Measurements from ENCODE around the gene GGCT. TPM values are rescaled to one million over a fixed set of nuclear protein-coding genes. Genes with fewer than 3 reads are reported as not detected.

Gene GGCT
- total RNA-seq, 1 donor from 2014 or later: 17.6 TPM

DNA sequence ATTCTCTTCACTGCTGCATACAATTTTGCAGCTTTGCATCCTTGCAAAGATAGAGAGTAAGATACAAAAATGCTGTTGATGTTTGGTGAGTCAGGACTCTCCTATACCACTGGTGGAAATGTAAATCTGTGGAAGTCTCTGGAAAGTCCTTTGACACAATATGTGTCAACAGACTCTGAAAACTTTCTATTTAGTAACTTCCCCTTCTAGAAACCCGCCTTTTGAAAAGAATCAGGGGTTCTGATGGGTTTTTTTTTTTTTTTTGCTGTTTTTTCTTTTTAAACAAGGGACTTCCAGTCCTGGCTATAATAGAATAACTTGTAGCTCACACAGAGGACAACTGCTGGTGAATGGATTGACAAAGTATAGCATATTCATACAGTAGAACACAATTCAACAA, 42.5 kb downstream of the GGCT start:
- DNase-seq: no peak

DNA sequence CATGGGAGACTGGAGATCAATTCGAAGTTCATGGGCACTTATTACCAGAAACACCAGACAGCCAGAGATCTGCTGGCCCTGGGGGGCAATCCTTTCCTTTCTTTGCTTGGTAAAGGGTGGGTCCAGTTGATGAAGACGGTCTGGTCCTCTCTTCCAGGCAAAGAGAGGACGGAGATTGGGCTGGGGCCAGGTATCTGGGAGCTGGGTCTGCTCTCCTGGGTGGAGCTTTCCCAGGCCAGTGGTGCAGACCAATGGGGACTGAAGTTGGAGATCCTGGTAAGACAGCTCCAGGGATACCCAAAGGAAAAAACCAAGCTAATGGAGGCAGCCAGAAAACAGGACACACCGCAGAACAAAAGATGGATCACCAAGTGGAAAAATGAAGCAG, 44.4 kb downstream of the GGCT start:
- no peak for DNase-seq

DNA sequence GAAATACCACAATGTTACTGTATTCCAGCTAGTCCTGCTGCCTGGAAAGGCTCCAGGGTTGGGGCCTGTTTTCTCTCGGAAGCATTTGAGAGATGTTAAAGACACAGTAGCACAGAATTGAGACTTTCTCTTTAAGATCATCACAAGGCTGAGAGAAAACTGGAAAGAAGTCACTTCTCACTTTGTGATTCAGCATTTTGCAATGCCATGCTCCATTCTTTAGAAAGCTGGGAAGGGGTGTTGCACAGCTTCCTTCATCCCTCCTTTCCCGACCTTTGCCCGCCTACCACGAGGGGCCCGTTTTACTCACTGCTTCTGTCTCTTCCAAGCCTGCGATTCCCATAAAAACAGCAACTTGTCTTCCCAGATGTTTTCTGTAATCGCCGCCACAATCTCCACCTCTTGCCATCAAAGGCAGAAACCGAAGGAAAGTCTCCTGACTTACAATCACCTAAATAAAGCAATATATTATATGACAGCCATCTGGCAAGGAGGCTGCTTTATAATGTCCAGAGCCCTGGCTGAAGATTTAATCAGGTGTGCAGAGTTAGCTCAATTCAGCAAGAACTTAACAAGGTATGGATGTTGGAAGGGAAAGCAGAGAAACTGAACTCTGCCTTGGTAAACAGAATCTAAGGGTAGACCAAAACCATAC, 44.9 kb downstream of the GGCT start:
- DNase-seq: no peak

DNA sequence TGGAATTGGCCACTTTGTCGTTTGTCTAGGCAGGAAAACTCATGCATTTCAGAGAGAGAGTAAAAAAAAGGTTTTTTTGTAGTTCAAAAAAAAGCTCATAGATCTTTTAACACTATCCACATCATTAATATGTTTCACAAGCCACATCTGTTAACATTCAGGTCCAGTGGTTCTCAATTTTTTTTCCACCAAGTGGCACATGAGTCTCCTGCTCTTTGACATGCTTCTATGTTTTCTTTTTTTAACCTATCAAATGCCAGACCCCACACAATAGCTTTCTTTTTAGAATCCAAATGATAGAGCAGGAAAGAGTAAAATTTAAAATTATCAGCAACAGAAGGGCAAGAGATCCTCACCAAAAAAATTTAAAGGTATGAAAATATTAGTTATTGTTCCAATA, 46.3 kb downstream of the GGCT start:
- DNase-seq: no peak

DNA sequence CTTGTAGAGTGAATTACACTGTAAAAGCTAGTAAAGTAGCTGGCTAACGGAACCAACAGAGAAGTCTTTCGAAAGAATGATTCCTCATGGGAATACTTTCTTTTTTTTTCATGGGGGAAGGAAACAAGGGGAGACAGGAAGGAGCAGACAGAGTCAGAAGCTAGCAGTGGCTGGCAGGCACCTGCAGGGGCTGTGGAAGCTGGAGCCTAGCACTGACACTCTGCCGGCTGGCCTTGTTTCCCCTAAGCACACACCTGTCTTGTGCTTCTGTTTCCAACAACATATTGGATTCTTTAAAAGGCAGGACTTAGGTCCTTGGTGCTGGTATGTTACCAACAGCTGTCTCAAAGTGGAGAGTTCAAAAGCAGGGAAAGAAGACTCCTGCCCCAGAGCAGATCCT, 50.7 kb downstream of the GGCT start:
- no peak for DNase-seq

DNA sequence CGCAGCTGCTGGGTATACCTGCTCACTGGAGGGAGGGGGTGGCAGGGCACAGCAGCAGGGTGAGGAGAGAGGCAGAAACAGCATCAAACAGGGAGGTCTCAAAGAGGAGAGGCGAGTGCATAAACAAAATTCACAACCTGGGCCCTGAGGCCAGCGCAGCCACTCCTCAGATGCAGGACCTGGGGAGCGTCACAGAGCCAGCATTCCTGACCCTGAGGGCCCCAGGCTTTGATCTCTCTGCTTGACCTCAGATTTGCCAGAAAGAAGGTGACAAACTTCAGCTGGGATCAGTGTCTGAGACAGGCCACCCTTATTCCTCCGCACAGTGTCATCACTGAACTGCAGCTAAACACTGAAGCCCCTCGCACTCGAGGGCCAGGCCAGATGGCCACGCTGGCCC, 51.6 kb downstream of the GGCT start:
- no peak for DNase-seq

DNA sequence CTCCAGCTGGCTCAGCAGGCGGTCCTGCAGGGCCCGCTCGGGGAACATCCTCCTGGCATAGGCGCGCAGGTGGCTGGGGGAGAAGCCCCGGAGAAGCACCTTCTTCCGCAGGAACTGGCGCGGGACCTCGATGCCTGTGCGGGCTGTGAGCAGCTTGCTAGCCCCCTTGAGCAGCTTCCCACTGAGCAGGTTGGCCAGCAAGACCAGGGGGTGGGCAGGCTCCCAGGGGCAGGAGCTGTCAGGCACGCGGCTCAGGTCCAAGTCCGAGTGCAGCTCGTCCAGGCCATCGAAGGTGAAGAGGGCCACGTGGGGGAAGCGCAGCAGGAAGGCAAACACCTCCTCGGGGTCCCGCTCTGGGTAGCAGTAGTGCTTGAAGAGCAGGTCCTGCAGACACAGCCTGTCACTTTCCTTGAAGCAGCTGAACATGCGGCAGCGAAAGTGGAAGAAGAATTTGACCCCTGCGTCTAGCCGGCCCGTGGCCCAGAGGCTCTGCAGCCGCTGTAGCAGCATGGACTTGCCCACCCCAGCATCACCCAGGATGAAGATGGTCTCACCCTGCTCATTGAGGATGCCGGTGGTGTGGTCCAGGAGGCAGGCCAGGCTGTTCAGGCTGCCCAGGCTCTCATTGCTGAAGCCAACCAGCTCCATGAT, 52.2 kb downstream of the GGCT start:
- no peak for DNase-seq

DNA sequence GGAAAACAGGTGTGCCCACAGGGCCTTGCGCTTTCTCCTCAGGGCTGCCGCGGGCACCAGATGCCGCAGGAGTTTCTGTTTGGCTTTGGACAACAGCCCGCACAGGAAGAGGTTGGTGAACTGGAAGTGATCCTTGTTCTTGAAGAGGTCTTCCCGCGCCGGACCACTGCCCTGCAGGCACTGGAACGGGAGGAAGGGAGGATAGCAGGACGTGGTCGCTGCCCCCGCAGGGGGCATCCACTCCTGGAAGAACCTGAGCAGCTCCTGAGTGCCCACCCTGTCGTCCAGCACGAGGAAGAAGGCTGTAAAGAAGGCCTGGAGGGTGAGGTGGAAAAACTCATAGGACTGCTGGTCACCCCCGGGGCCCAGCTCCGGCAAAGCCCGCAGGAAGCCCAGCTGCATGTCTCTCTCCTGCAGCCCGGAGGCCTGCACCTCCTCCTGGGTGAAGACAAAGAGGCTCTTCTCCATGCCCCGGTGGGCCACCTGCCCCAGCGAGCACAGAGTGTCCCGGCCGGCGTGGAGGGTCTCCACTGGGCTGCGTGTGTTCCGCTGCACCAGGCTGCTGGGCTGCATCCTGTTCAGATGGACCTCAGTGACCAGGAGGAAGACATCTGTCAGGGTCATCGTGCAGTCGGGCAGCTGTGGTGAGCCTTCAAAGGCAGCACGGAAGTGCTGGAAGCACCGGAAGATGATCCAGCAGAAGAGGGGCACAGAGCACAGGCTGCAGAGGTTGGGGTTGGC, 52.9 kb downstream of the GGCT start:
- DNase-seq: no peak

DNA sequence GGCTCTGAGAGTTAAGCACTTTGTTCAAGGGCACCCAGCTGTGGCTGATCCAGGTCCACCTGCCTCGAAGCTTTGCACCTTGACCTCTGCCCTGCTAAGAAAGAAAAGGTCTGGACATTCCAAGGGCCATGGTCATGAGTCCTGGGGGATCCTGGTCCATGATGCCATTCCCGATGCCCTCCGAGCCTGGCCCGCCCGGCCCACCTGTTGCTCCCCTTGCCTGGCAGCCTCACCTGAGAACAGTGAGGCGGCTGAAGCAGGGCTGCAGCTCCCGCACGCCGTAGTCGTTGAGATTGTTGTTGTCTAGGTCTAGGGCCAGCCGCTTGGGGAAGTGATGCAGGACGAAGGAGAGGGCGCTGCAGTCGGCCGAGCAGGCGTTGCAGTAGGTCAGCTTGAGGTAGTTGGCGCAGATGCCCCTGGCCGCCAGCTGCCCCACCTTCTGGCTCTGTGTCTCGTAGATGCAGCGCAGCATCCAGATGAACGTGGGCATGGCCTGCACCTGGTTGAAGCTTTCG, 53.6 kb downstream of the GGCT start:
- DNase-seq: no peak

DNA sequence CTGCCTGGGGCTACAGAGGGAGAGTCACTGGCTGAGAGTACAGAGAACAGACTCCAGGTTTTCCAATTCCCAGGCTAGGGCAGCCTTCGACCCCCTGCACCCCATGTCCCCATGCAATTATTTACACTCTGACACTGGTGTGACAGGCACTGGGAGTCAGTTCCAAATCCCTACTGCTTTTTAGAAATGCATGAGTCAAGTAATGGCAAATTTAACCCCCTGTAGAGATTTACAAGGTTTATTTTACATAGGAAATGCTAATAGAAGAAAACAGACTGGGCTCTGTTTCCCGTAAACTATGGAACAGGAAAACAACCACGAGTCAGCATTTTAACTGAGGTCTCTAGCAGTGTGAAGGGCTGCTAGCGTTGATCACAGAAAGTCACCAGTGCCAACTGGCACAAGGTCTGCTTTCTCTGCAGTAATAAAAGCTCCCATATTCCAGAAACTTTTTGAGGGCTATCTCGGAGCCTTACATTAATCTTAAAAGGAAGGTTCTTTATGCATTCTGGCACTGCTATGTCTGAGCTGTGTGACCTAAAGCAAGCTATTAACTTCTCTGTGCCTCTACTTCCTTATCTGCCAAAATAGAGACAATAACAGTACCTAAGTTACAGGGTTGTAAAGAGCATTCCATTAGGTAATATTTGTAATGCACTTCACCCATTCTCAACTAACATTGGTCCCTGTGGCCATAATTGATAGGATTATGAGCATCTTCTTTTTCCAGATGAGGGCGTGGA, 54.2 kb downstream of the GGCT start:
- no peak for DNase-seq

DNA sequence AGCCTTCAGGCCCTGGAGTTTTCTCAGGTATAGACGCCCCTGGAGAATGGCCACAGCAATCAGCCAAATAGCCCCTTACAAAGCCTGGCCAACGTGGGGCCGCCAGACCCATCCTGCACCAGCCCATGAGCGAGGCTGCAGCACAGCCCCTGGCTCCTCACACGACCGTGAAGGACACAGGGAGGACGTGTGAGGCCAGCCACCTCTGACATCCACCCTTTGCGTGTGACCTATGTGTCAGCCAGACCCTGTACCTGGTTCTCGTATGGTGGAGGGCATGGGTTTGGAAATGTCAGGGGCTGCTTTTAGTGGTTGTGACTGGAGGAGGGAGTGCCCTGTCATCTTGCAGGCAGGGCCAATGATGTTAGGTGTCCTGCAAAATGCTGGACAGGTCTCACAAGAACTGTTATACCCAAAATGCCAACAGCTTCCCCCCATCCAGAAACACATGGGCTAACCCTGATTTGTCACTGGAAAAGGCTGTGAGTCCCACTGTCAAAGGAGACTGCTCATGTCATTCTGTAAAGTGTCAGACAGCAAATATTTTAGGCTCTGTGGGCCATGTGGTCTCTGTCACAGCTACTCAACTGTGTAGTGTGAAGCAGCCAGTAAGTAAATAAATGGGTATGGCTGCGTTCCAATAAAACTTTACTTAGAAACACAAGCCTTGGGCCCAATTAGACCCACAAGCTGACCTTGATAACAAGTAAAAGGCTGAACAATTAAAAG, 56.0 kb downstream of the GGCT start:
- no peak for DNase-seq

DNA sequence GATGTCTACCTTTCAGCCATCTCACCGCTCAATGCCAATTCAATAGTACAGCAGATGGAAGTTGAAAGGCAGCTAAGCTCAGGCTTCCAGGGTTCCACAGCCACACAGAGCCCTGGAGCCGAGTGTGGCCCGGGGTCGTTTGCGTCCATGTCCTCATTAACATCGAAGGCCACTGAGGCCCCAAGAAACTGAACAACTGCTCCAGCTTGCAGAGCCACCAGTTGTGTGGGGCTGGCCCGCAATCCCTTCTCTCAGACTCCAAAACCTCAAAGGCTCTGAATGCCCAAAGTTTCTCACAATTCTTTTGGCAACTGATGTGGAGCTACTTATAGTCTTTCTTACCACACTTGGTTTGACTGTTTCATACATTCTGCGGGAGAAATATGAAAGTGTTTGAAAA, 57.2 kb downstream of the GGCT start:
- DNase-seq: no peak

Other genes starting within 250 kb of the GGCT start
- 76.6 TPM for gene ZNRF2, start 220.2 kb downstream of the GGCT start, total RNA-seq
- 1.9 TPM for gene NOD1, start 26.0 kb downstream of the GGCT start, total RNA-seq
- gene GARS1, start 90.0 kb upstream of the GGCT start, total RNA-seq: 47.1 TPM
- gene CRHR2, start 177.6 kb upstream of the GGCT start, total RNA-seq: 1.1 TPM
- 0.16 TPM for gene INMT, start 247.3 kb upstream of the GGCT start, total RNA-seq